ENCODE data around the gene GPR78.

DNA sequence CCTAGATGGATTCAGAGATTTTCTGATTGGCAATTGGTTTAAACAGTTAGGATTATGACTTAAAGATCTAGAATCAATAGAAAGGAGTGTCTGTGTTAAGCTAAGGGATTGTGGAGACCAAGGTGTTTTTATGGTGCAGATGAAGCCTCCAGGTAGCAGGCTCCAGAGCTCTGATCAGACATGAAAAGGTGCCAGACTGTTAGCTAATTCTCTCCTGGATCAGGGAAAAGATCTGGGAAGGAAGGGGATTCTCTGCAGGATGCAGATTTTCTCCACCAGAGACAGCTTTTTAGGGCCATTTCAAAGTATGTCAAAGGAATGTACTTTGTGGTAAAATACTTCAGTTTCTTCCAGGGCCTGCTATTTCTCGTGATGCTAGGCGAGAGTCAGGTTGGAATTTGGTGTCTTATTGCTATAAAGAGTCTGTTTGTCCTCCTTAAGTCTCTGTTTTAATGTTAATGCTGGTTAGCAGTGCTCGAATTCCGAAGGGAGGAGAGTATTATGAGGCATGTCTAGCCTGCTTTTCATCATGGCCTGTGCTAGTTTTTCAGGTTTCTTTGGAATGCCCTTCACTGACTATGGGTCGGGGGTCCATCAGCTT, 12.0 kb upstream of the GPR78 start:
- TF ChIP-seq EZH2 (IDR thresholded peaks at IDR 0.05; ENCODE audit: low read length, missing control alignments) = no peak
- TF ChIP-seq, protein P1, sequence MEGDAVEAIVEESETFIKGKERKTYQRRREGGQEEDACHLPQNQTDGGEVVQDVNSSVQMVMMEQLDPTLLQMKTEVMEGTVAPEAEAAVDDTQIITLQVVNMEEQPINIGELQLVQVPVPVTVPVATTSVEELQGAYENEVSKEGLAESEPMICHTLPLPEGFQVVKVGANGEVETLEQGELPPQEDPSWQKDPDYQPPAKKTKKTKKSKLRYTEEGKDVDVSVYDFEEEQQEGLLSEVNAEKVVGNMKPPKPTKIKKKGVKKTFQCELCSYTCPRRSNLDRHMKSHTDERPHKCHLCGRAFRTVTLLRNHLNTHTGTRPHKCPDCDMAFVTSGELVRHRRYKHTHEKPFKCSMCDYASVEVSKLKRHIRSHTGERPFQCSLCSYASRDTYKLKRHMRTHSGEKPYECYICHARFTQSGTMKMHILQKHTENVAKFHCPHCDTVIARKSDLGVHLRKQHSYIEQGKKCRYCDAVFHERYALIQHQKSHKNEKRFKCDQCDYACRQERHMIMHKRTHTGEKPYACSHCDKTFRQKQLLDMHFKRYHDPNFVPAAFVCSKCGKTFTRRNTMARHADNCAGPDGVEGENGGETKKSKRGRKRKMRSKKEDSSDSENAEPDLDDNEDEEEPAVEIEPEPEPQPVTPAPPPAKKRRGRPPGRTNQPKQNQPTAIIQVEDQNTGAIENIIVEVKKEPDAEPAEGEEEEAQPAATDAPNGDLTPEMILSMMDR (conservative IDR thresholded peaks at IDR 0.05 in 1 of 2, IDR thresholded peaks at IDR 0.05 in 1 of 2; ENCODE audit: low read depth in 1 of 2, low read length in 2 of 2) = no peak

Data from fibroblast of lung (primary cell).